ENCODE measurements around the gene PRDM7. TPM values are rescaled to one million over a fixed set of nuclear protein-coding genes. Genes with fewer than 3 reads are reported as not detected.

Gene PRDM7
- total and polyA plus RNA-seq, 2 of the 8 experiments (the other 6 are each of a cell fraction or from before 2014, with no cell fraction given), result 0.02 TPM; not detected in 1

- CTCF ChIA-PET (ENCODE audit: partially characterized antibody), result interaction anchor here (1.5 kb wide), 2 partner anchors 12 to 24 kb away, joined by 3 to 4 read pairs; no protein-coding TSS in a partner anchor
- no peaks in the 10 kb centered on the region for H3K9me3 ChIP-seq (ENCODE audit: insufficient read depth in 2 of 2, low read depth in 1 of 2, low read length in 1 of 2)
- TF ChIP-seq GABPA (IDR thresholded peaks at IDR 0.05; ENCODE audit: borderline replicate concordance, insufficient read depth, low read length), result no peak
- no peak for TF ChIP-seq TCF12 (IDR thresholded peaks at IDR 0.05; ENCODE audit: low read depth, low read length)
- TF ChIP-seq JUND (IDR thresholded peaks at IDR 0.05; ENCODE audit: low read length), result no peak
- TF ChIP-seq TEAD4 (IDR thresholded peaks at IDR 0.05; ENCODE audit: low read depth, low read length), result no peak
- TF ChIP-seq SIN3A (conservative IDR thresholded peaks at IDR 0.05 in 1 of 2, IDR thresholded peaks at IDR 0.05 in 1 of 2; ENCODE audit: low read depth in 1 of 2, low read length in 2 of 2), result no peak
- TF ChIP-seq MAFK (IDR thresholded peaks at IDR 0.05; ENCODE audit: low read depth, low read length), result no peak
- TF ChIP-seq CEBPB (IDR thresholded peaks at IDR 0.05; ENCODE audit: low read depth, low read length), result no peak
- TF ChIP-seq CREB1 (IDR thresholded peaks at IDR 0.05), result no peak
- TF ChIP-seq RFX5 (IDR thresholded peaks at IDR 0.05; ENCODE audit: borderline replicate concordance, low read depth, low read length), result no peak
- TF ChIP-seq SIX5 (IDR thresholded peaks at IDR 0.05; ENCODE audit: low read depth, low read length), result no peak
- TF ChIP-seq CTCF (IDR thresholded peaks at IDR 0.05; ENCODE audit: control extremely low read depth in 1 of 3, insufficient read depth in 1 of 3, low read depth in 1 of 3, low read length in 3 of 3), result no peak; a peak in 1 of 4 replicates
Measured at GRCh38 chr16:90011908-90012501, 65.1 kb downstream of the PRDM7 start.

More at GRCh38 chr16:90011908-90012501, 65.1 kb downstream of the PRDM7 start:
- Histone ChIP-seq H2BK5ac (ENCODE audit: low read depth, low read length) (no peak overlapping the region), H3K23ac (ENCODE audit: insufficient read length) (no peak overlapping the region), H3K18ac (ENCODE audit: extremely low read depth, low read length) (no peak overlapping the region), H3K27me3 (replicated peaks in 1 of 4; ENCODE audit: control insufficient read depth in 3 of 4, extremely low read depth in 1 of 4, insufficient read depth in 3 of 4, low read length in 3 of 4) (no peaks in the 10 kb centered on the region), H4K91ac (replicated peaks; ENCODE audit: insufficient read length, low read length) (no peak overlapping the region), H4K20me1 (replicated peaks in 1 of 2; ENCODE audit: control insufficient read depth in 1 of 2, insufficient read depth in 2 of 2, low read length in 2 of 2) (peaks cover 5 to 28% of the 10 kb centered on the region in 2 experiments), H3K79me1 (ENCODE audit: low read depth, low read length) (peaks cover 6% of the 10 kb centered on the region), H2BK120ac (replicated peaks; ENCODE audit: low read depth, low read length) (no peak overlapping the region), H2BK12ac (ENCODE audit: low read depth, low read length) (0 out of 2 replicates have a peak overlapping the region, but pooled peaks have one; percentile 27), H2AK5ac (ENCODE audit: low read depth, low read length) (no peak overlapping the region), H3K14ac (ENCODE audit: insufficient read length) (no peak overlapping the region), H3K23me2 (ENCODE audit: low read depth, low read length) (no peaks in the 10 kb centered on the region), H3K79me2 (ENCODE audit: control insufficient read depth in 1 of 2, insufficient read depth in 2 of 2, low read length in 2 of 2) (peaks cover 0 to 5% of the 10 kb centered on the region in 2 experiments; a peak in 2 of 4 replicates), H3K4ac (replicated peaks; ENCODE audit: insufficient read length, low read depth, low read length) (no peak overlapping the region), H2BK20ac (ENCODE audit: low read length) (no peak overlapping the region), H3K36me3 (ENCODE audit: control insufficient read depth in 2 of 4, insufficient read depth in 4 of 4, low read length in 3 of 4) (peaks cover 0 to 9% (median 4%) of the 10 kb centered on the region in 4 experiments; a peak in 4 of 8 replicates), H4K5ac (ENCODE audit: insufficient read length, low read depth, low read length) (no peak overlapping the region), H3K4me3 (ENCODE audit: extremely low read depth in 1 of 4, insufficient read depth in 2 of 4, low read depth in 3 of 4, low read length in 4 of 4) (no peak overlapping the region), H3K4me1 (replicated peaks in 1 of 4; ENCODE audit: control insufficient read depth in 3 of 4, insufficient read depth in 4 of 4, low read length in 3 of 4) (peaks cover 0 to 4% (median under 1%) of the 10 kb centered on the region in 4 experiments; a peak in 2 of 7 replicates), H3K4me2 (ENCODE audit: insufficient read depth in 1 of 2, low read depth in 2 of 2, low read length in 2 of 2) (no peak overlapping the region), H4K8ac (ENCODE audit: extremely low read depth, insufficient read depth, low read length) (peak overlapping the region; percentile 5; the same call in 1 of the 2 replicates), H2BK15ac (ENCODE audit: low read length) (no peak overlapping the region), H3K56ac (replicated peaks; ENCODE audit: insufficient read length, low read depth, low read length) (no peak overlapping the region), H3K27ac (ENCODE audit: low read depth, low read length) (no peak overlapping the region), H2AFZ (ENCODE audit: low read length) (no peak overlapping the region), H3K9ac (replicated peaks in 1 of 4; ENCODE audit: extremely low read depth in 1 of 4, low read depth in 3 of 4, low read length in 3 of 4) (no peak overlapping the region)
- DNase-seq (ENCODE audit: low read depth in 1 of 2, low spot score in 2 of 2), result no peak
- POLR2A ChIA-PET (ENCODE audit: partially characterized antibody), result interaction anchor here (1.1 to 12.1 kb wide), 4 partner anchors 8 to 39 kb away, joined by 3 to 81 read pairs (median 7); no protein-coding TSS in a partner anchor
- FAIRE-seq, result no peak
- 95% methylated on average over 11 of the region's 12 CpGs; no CpG with 5 or more reads in 1 of the 2 experiments for WGBS, 2 experiments (ENCODE audit: extremely low coverage in 1 of 2, insufficient coverage in 1 of 2, insufficient read length in 1 of 2, insufficient replicate concordance in 2 of 2, low coverage in 1 of 2, low lambda C conversion rate in 2 of 2, missing lambda C conversion rate in 1 of 2)

Data from H1 (cell line).